ENCODE measurements around the gene SIGLEC7. TPM values are rescaled to one million over a fixed set of nuclear protein-coding genes. Genes with fewer than 3 reads are reported as not detected.

SIGLEC7 gene
- total and polyA plus RNA-seq, 9 donors = 0.38 to 3.7 (median 1.5) TPM; not detected in 2

GRCh38 chr19:51192689-51193088 lies 50.6 kb downstream of the SIGLEC7 start:
- intact Hi-C loops (cut with DNase I) = no loop called here
- H3K27ac ChIP-seq = no peak overlapping the region
- no peak overlapping the region for H3K4me3 ChIP-seq
- 84 to 86% (median 85%) methylated on average over 9 of the region's 9 CpGs for WGBS, 3 donors
- no peak for TF ChIP-seq POLR2A (IDR thresholded peaks at IDR 0.05)
- TF ChIP-seq EP300 (IDR thresholded peaks at IDR 0.05) = no peak
- TF ChIP-seq CTCF (IDR thresholded peaks at IDR 0.05) = no peak
- no peaks in the 10 kb centered on the region for H3K27me3 ChIP-seq
- no peak for DNase-seq
- H3K9me3 ChIP-seq = no peaks in the 10 kb centered on the region
- H3K4me1 ChIP-seq (ENCODE audit: insufficient read depth) = no peaks in the 10 kb centered on the region
- no peaks in the 10 kb centered on the region for H3K36me3 ChIP-seq

GRCh38 chr19:51194527-51195315 lies 52.6 kb downstream of the SIGLEC7 start:
- 14 to 31% (median 22%) methylated on average over 20 to 21 of the region's 21 CpGs for WGBS, 3 donors
- no peak overlapping the region for H3K27ac ChIP-seq
- H3K4me3 ChIP-seq = no peak overlapping the region
- no peaks in the 10 kb centered on the region for H3K9me3 ChIP-seq
- H3K27me3 ChIP-seq = no peaks in the 10 kb centered on the region
- H3K36me3 ChIP-seq = no peaks in the 10 kb centered on the region
- DNase-seq = no peak
- intact Hi-C loops (cut with DNase I) = no loop called here
- TF ChIP-seq POLR2A (IDR thresholded peaks at IDR 0.05) = no peak
- no peak for TF ChIP-seq CTCF (IDR thresholded peaks at IDR 0.05)
- TF ChIP-seq EP300 (IDR thresholded peaks at IDR 0.05) = no peak
- no peaks in the 10 kb centered on the region for H3K4me1 ChIP-seq (ENCODE audit: insufficient read depth)

GRCh38 chr19:51195316-51195586 lies 53.1 kb downstream of the SIGLEC7 start:
- no peak for DNase-seq
- no peaks in the 10 kb centered on the region for H3K4me1 ChIP-seq (ENCODE audit: insufficient read depth)
- intact Hi-C loops (cut with DNase I) = no loop called here
- no peaks in the 10 kb centered on the region for H3K36me3 ChIP-seq
- WGBS, 3 donors = 71 to 81% (median 81%) methylated on average over 9 of the region's 9 CpGs
- H3K27me3 ChIP-seq = no peaks in the 10 kb centered on the region
- H3K9me3 ChIP-seq = no peaks in the 10 kb centered on the region
- TF ChIP-seq EP300 (IDR thresholded peaks at IDR 0.05) = no peak
- no peak for TF ChIP-seq POLR2A (IDR thresholded peaks at IDR 0.05)
- TF ChIP-seq CTCF (IDR thresholded peaks at IDR 0.05) = no peak
- H3K27ac ChIP-seq = no peak overlapping the region
- H3K4me3 ChIP-seq = no peak overlapping the region

- no peak overlapping the region for H3K4me3 ChIP-seq
- no peaks in the 10 kb centered on the region for H3K9me3 ChIP-seq
- WGBS, 3 donors = 84 to 87% (median 85%) methylated on average over 10 of the region's 10 CpGs
- TF ChIP-seq EP300 (IDR thresholded peaks at IDR 0.05) (no peak), POLR2A (IDR thresholded peaks at IDR 0.05) (no peak), CTCF (IDR thresholded peaks at IDR 0.05) (no peak)
- no peak overlapping the region for H3K27ac ChIP-seq
- intact Hi-C loops (cut with DNase I) = no loop called here
- DNase-seq = no peak
- no peaks in the 10 kb centered on the region for H3K4me1 ChIP-seq (ENCODE audit: insufficient read depth)
- no peaks in the 10 kb centered on the region for H3K27me3 ChIP-seq
- H3K36me3 ChIP-seq = no peaks in the 10 kb centered on the region
Measured at GRCh38 chr19:51195616-51196015, 53.5 kb downstream of the SIGLEC7 start.
